GM12875 (cell line): ENCODE measurements around the gene C2CD3.

Experiments
- H3K4me3 ChIP-seq: one replicate; pipeline ENCODE4 v1.5.1; 2011; ENCODE audit warnings: low read depth, low read length, control low read depth
- TF ChIP-seq, protein P1 (sequence below): IDR thresholded peaks from 2 replicates; pipeline ENCODE4 v1.5.1; 2011; ENCODE audit warnings: low read depth, mild to moderate bottlenecking, control low read depth, inconsistent platforms, low read length, moderate library complexity, borderline replicate concordance; ENCODE audit not compliant: insufficient read depth

Gene C2CD3

DNA sequence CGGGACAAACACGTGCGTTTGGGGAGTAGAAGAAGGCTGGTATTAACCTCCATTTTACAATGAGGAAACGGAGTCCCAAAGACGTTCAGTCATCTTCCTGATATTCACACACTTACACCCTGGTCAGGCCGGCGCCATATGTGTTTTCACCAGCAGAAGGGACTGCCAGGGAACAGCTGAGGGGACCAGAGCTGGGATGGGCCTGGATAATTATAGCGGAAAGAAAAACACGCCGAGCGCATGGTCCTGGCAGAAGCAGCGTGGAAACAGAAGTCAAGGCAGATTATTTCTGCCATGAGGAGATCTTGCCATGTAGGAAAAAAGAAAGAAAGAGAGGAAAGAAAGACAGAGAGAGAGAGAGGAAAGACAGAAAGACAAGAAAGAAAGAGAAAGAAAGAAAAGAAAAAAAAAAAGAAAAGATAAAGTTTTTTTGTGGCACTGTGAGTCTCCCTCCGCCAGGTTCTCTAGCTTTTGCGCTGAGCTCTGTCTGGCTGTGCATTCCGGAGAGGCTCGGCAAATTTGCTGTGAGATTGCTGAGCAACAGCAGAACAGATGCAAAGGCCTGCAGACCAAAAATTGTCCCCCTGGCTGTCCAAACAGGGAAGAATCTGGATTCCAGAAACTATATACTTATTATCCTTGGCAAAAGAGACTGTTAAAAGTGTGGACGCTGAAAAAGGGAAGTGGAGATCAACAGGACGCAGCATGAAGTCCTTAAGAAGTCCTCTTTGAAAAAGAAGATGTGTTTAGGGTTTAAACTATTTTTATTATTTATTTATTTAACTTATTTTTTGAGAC lies 186.9 kb downstream of the C2CD3 start:
- TF ChIP-seq, protein P1, sequence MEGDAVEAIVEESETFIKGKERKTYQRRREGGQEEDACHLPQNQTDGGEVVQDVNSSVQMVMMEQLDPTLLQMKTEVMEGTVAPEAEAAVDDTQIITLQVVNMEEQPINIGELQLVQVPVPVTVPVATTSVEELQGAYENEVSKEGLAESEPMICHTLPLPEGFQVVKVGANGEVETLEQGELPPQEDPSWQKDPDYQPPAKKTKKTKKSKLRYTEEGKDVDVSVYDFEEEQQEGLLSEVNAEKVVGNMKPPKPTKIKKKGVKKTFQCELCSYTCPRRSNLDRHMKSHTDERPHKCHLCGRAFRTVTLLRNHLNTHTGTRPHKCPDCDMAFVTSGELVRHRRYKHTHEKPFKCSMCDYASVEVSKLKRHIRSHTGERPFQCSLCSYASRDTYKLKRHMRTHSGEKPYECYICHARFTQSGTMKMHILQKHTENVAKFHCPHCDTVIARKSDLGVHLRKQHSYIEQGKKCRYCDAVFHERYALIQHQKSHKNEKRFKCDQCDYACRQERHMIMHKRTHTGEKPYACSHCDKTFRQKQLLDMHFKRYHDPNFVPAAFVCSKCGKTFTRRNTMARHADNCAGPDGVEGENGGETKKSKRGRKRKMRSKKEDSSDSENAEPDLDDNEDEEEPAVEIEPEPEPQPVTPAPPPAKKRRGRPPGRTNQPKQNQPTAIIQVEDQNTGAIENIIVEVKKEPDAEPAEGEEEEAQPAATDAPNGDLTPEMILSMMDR = no peak
- H3K4me3 ChIP-seq = peak overlapping the region; percentile 49

DNA sequence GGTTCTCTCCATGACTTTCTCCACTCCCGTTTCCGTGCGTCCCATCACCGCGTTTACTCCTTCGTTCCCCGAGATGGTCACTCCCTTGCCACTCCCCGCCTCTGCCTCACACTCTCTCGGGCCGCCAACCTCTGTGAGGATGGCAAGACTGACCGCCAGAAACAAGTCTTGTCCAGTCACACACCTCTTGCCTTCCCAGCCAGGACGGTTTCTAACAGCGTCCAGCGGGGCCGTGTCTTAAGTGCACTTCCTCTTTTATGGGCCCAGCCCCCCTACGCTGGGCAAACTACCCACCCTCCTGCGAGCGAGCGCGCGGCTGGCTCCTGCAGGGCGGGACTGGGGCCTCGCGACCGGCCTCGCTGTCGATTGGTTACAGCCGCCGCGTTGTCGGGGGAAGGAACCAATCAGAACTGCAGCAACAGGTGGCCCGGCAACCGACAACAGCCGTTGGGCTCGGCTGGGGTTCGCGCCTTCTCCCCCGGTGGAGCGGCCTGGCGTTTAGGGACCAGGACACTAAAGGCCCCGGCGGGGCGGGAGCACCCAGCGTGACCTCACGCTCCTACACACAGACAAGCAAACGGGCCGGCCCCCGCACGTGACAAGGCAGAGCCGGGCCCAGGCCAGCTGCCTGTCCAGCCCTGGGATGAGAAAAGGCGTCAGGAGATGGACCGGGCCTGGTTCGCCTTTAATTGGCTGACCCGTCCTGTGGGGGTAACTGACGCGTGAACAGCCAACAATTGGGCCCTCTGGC lies 187.6 kb downstream of the C2CD3 start:
- peak overlapping the region; percentile 85 for H3K4me3 ChIP-seq
- TF ChIP-seq, protein P1 = no peak

DNA sequence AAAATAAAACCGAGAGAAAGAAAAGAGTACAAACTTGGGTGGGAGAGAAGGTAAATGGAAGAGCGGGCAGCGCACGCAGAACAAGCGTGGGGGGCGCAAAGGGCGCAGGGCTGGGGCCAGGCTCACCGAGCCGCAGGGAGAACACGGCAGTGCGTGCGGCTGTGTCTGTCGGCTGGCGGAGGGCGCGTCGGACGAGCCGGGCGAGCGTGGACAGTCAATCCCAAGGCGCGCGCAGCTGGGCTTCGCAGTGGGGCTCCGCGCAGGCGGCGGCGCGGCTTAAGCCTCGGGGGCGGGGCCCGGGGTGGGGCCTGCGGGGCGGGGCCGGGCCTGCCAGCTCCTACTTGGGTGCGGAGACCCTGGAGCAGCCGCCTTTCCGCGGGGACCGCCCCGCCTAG lies 188.2 kb downstream of the C2CD3 start, which contains the start of gene UCP2:
TSS of gene UCP2 (minus strand) at position 249 of the 395 bp plus-strand sequence. CDS start 4,465 bp downstream, outside the sequence.
- TF ChIP-seq, protein P1 = no peak
- peak within 1 kb of the TSS; percentile 85 for H3K4me3 ChIP-seq

DNA sequence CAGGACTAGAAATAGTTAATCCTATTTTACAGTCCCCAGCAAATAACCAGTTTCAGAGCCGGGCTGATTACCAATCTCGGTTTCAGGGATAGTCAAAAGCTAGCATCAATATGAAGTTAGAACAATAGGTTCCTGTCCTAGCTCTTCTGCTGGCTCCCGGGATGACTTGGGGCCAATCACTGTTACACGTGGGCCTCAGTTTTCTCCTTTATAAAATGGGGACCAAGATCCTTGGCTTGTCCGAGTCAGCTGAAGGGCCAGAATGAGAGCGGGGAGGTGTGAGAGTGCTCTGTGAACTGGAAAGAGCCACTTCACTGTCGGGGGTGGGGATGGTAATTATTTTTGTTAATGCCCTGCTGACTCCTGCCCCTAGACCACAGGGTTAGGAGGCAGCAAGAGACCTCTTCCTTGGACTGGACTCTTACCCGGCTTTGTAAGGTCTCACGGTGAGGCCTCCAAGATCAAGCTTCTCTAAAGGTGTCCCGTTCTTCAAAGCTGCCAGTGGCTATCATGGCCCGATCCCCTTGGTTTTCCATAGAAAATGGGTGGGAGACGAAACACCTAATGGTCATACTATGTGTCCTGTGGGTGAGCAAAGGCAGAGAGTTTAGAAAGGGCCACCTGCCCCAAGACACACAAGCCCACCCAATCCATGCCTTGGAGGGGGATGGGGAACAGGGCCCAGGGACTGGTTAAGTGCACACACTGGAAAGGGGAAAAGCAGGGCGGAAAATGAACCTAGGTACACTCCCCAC lies 189.6 kb downstream of the C2CD3 start:
- TF ChIP-seq, protein P1 = no peak
- peak overlapping the region; percentile 85 for H3K4me3 ChIP-seq

DNA sequence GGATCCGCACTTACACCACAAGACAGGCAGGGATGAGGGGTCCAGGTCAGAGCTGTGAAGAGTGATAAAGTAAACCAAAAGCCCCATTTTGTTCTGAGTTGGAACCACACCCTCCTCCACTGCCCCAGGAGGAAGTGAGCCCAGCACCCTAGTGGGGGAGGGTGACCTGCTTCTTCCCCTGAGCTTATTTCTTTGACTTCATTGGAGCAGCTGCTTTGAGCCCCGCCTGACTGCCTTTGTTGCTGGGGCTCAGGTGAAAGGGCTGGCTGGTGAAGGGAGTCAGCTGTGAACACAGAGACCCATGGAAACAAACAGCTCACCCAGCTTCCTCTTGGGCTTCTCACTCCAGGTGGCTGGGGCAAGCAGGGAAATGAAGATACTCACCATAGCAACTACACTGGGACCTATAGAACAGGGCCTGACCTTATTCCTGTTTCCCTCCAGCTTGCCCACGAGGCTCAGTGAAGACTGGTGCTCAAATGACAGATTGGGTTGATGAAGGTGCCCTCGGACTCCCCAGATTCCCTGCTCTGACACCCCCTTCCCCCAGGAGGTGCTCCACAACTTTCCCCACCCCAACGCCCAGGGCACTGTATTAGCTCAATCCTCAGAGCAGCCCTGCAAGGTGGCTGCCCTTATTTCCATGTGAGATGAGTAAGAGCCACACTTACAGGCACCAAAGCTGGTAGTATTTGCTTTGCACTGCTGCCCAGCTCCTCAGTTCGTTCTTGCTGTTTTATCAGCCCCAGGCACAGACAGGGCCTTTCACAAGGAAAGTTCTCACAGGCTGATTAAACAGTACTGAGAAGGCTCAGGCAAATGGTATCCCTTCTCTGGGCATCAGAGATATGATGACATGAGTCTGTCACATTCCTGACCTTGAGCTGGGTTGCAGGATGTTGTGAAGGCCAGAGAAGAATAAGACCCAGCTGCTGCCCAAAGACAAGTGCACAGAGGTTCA lies 190.5 kb downstream of the C2CD3 start:
- peak overlapping the region; percentile 85 for H3K4me3 ChIP-seq
- TF ChIP-seq, protein P1 = no peak

DNA sequence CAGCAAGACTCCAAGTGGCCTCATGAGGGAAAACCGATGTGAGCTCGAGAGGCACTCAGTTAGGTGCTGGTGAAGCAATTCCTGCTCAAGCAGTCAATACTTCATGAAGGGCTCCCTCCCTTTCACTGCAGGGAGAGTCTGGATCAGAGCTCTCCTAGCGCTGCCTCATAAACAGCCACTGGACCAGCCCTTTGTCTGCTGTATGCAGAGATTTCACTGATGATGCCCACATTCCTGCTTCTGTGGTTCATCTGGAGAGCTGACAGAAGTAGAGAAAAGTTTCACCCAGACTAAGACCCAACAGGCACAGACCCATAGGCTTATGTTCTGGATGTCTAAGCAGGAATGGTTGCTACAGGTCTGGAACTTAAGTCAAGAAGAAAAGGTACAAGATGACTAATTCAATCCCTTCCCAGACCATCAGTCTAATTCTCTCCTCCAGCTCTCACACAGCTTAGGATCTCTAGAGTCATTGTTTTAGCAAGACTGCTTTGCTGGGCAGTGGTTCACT lies 192.2 kb downstream of the C2CD3 start:
- no peak overlapping the region for H3K4me3 ChIP-seq
- TF ChIP-seq, protein P1 = no peak
